Measurements from ENCODE around the gene SPEM2.

GRCh38 chr17:7440834-7441195 lies 15.4 kb downstream of the SPEM2 start:
- TF ChIP-seq EP300 (IDR thresholded peaks at IDR 0.05) (no peak), POLR2AphosphoS5 (IDR thresholded peaks at IDR 0.05) (no peak), CTCF (IDR thresholded peaks at IDR 0.05) (no peak), POLR2A (IDR thresholded peaks at IDR 0.05) (no peak)

All from upper lobe of left lung (tissue), 4 donors.